PC-3 (cell line): ENCODE measurements around the gene MIDN. TPM values are rescaled to one million over a fixed set of nuclear protein-coding genes. Genes with fewer than 3 reads are reported as not detected.

Experiments
- ATAC-seq: fragments of 200-7000 bp; cut with Tn5 transposase; 2 replicates; pipeline ENCODE4 v1.9.1; 2020; ENCODE audit warnings: mild to moderate bottlenecking, moderate library complexity
- BruUV-seq: library from RNA; stranded (reverse); fragments of 400-500 nt; replicated peaks from 2 replicates; lab custom pipeline; 2021; lab: Mats Ljungman, UMichigan
- CTCF ChIA-PET: fragments of 300-600 bp; sonication (Branson Sonifier 250); formaldehyde crosslinking; loops from one replicate; lab custom pipeline; 2022; ENCODE audit warnings: antibody characterized with exemption; lab: Charles Lee
- POLR2A ChIA-PET: fragments of 300-600 bp; sonication (Branson Sonifier 250); formaldehyde crosslinking; loops from one replicate; lab custom pipeline; 2022; ENCODE audit warnings: antibody characterized with exemption; ENCODE audit not compliant: unreplicated experiment; lab: Charles Lee
- DNase-seq: peaks from one replicate; pipeline ENCODE4 v3.0.0-alpha.2; 2015
- H2AFZ ChIP-seq: fragments of 300-600 bp; sonication (generic); 2 replicates; pipeline ENCODE4 v1.6.0; 2016; ENCODE audit warnings: antibody characterized with exemption, low read length
- H3F3A ChIP-seq: fragments of 300-600 bp; sonication (generic); one replicate; pipeline ENCODE4 v1.6.0; 2017; ENCODE audit warnings: antibody characterized with exemption, low read length, control low read depth, mild to moderate bottlenecking; ENCODE audit not compliant: unreplicated experiment
- H3K27ac ChIP-seq: fragments of 300-600 bp; sonication (generic); 2 replicates; pipeline ENCODE4 v1.5.1; 2016; ENCODE audit warnings: mild to moderate bottlenecking, low read length
- H3K27me3 ChIP-seq: fragments of 300-600 bp; sonication (generic); 2 replicates; pipeline ENCODE4 v1.6.1; 2016; ENCODE audit warnings: low read length, mixed read lengths
- H3K36me3 ChIP-seq: fragments of 300-600 bp; sonication (generic); 2 replicates; pipeline ENCODE4 v1.6.1; 2016; ENCODE audit warnings: low read depth, mixed run types, low read length, mixed read lengths
- H3K4me1 ChIP-seq: fragments of 300-600 bp; sonication (generic); 2 replicates; pipeline ENCODE4 v1.5.1; 2016; ENCODE audit warnings: low read length; ENCODE audit not compliant: insufficient read depth
- H3K4me2 ChIP-seq: fragments of 300-600 bp; sonication (generic); 2 replicates; pipeline ENCODE4 v1.6.0; 2016; ENCODE audit warnings: low read length
- H3K4me3 ChIP-seq: fragments of 300-600 bp; sonication (generic); 2 replicates; pipeline ENCODE4 v1.5.1; 2016; ENCODE audit warnings: mild to moderate bottlenecking, low read length, mixed read lengths
- H3K79me2 ChIP-seq: fragments of 300-600 bp; sonication (generic); 2 replicates; pipeline ENCODE4 v1.6.1; 2017; ENCODE audit warnings: low read length, mixed read lengths
- H3K9ac ChIP-seq: fragments of 300-600 bp; sonication (generic); 2 replicates; pipeline ENCODE4 v1.6.0; 2016; ENCODE audit warnings: mild to moderate bottlenecking, low read length
- H3K9me2 ChIP-seq: fragments of 300-600 bp; sonication (generic); replicated peaks from 2 replicates; pipeline ENCODE4 v1.6.1; 2016; ENCODE audit warnings: mixed run types, low read length, mixed read lengths
- H3K9me3 ChIP-seq: fragments of 300-600 bp; sonication (generic); 2 replicates; pipeline ENCODE4 v1.6.1; 2016; ENCODE audit warnings: low read length, mixed read lengths
- H4K20me1 ChIP-seq: fragments of 300-600 bp; sonication (generic); 2 replicates; pipeline ENCODE4 v1.6.1; 2016; ENCODE audit warnings: low read length, mixed read lengths
- EZH2 ChIP-seq: fragments of 300-600 bp; sonication (generic); IDR thresholded peaks from one replicate; pipeline ENCODE4 v1.6.1; 2017; ENCODE audit warnings: antibody characterized with exemption, mild to moderate bottlenecking, low read length; ENCODE audit not compliant: unreplicated experiment
- EZH2phosphoT487 ChIP-seq: fragments of 300-600 bp; sonication (generic); IDR thresholded peaks from 2 replicates; pipeline ENCODE4 v1.6.1; 2018; ENCODE audit warnings: mild to moderate bottlenecking, antibody characterized with exemption, low read length, borderline replicate concordance
- intact Hi-C: fragments of 100-400 bp; cut with micrococcal nuclease; formaldehyde crosslinking; loops from 2 replicates; pipeline ENCODE4 v1.9.0; 2023
- total RNA-seq: library from RNA; depleted of rRNA; stranded (reverse); fragments of >200 nt; gene quantifications from 2 replicates; pipeline ENCODE4 v1.2.3, GENCODE V29; 2014
- TF ChIP-seq, protein P1 (sequence below): fragments of 300-600 bp; sonication (generic); conservative IDR thresholded peaks from 2 replicates; pipeline ENCODE4 v1.5.1; 2017; ENCODE audit warnings: antibody characterized with exemption, low read depth, mild to moderate bottlenecking, low read length

MIDN gene
- total RNA-seq, 1 experiment from 2014 or later: 17.3 TPM

DNA sequence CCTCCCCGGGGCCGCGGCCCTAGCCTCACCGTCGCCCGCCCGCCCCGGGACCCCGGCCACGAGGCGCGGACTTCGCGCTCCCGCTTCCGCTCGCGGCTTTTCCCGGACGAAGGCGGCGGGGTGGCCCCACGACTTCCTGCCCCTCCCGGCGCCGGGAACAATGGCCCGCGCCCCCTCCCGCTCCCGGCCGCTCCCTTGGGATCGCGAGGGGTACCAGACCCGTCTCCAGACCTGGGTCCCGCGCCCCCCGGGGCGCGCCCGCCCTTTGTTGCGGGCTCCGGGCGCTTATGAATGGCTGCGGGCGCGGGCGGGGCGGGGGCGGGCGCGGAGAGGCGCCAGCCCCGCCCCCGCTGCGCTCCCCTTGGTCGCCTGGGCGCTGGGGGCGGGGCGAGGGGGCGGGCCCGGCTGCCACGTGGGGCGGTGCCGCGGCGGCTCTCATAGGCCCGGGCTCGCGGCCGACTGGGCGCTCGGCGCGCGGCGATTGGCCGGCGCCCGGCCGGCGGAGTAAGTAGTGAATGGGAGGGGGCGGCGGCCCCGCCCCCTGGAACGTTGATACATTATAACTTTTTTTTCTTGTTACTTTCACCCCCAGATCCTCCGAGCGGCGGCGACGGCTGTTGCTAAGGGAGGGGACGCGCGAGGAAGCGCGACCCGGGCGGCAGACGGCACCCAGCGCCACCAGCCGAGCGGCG is 1.1 kb downstream of the MIDN start:
- H3K9me3 ChIP-seq: no peaks in the 10 kb centered on the region
- TF ChIP-seq, protein P1, sequence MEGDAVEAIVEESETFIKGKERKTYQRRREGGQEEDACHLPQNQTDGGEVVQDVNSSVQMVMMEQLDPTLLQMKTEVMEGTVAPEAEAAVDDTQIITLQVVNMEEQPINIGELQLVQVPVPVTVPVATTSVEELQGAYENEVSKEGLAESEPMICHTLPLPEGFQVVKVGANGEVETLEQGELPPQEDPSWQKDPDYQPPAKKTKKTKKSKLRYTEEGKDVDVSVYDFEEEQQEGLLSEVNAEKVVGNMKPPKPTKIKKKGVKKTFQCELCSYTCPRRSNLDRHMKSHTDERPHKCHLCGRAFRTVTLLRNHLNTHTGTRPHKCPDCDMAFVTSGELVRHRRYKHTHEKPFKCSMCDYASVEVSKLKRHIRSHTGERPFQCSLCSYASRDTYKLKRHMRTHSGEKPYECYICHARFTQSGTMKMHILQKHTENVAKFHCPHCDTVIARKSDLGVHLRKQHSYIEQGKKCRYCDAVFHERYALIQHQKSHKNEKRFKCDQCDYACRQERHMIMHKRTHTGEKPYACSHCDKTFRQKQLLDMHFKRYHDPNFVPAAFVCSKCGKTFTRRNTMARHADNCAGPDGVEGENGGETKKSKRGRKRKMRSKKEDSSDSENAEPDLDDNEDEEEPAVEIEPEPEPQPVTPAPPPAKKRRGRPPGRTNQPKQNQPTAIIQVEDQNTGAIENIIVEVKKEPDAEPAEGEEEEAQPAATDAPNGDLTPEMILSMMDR: no peak
- TF ChIP-seq EZH2 (no peak), EZH2phosphoT487 (no peak)
- ChIA-PET POLR2A (no interaction called here), CTCF (no interaction called here)
- H3K4me2 ChIP-seq: peak overlapping the region; percentile 79
- intact Hi-C loops: no loop called here
- H2AFZ ChIP-seq: no peak overlapping the region
- peak overlapping the region; percentile 86 for H3K9ac ChIP-seq
- no peaks in the 10 kb centered on the region for H3K27me3 ChIP-seq
- DNase-seq (peak; percentile 88), ATAC-seq (peak; percentile 14)
- H3K9me2 ChIP-seq: no peaks in the 10 kb centered on the region
- peaks cover 49% of the 10 kb centered on the region for H3K79me2 ChIP-seq
- no peaks in the 10 kb centered on the region for H3F3A ChIP-seq
- H3K27ac ChIP-seq: peak overlapping the region; percentile 88
- peaks cover 5% of the 10 kb centered on the region for H4K20me1 ChIP-seq
- H3K4me1 ChIP-seq: peaks cover 33% of the 10 kb centered on the region
- no TSS peak for BruUV-seq
- H3K36me3 ChIP-seq: peaks cover 20% of the 10 kb centered on the region
- peak overlapping the region; percentile 86 for H3K4me3 ChIP-seq

DNA sequence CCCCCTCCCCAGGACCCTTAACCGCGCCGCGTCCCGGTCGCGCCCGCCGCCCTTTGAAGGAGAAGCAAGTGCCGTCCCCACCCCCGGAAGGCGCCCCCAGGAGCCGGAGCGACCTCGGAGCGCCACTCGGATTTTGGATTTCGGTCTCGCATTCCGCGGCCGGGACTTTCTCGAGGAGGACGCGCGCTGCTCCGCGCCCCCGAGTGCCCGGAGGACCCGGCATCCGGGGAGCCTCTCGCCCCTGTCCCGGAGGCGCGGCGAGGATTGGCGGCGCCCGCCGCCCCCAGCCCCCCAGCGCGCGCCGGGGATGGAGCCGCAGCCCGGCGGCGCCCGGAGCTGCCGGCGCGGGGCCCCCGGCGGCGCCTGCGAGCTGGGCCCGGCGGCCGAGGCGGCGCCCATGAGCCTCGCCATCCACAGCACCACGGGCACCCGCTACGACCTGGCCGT is 1.6 kb downstream of the MIDN start:
- peak overlapping the region; percentile 32; the same call in 1 of the 2 replicates for H3K27ac ChIP-seq
- H3K9ac ChIP-seq: peak overlapping the region; percentile 86
- H2AFZ ChIP-seq: no peak overlapping the region
- BruUV-seq: no TSS peak
- H3K79me2 ChIP-seq: peaks cover 49% of the 10 kb centered on the region
- H3K4me3 ChIP-seq: peak overlapping the region; percentile 86
- H3K4me1 ChIP-seq: peaks cover 27% of the 10 kb centered on the region
- TF ChIP-seq, protein P1: no peak
- TF ChIP-seq EZH2: no peak
- TF ChIP-seq EZH2phosphoT487: no peak
- intact Hi-C loops: no loop called here
- no peaks in the 10 kb centered on the region for H3F3A ChIP-seq
- DNase-seq: no peak
- H3K36me3 ChIP-seq: peaks cover 26% of the 10 kb centered on the region
- peaks cover 8% of the 10 kb centered on the region for H4K20me1 ChIP-seq
- no peaks in the 10 kb centered on the region for H3K9me3 ChIP-seq
- CTCF ChIA-PET: no interaction called here
- H3K4me2 ChIP-seq: peak overlapping the region; percentile 79
- no peaks in the 10 kb centered on the region for H3K27me3 ChIP-seq
- H3K9me2 ChIP-seq: no peaks in the 10 kb centered on the region
- ATAC-seq: no peak
- POLR2A ChIA-PET: no interaction called here

DNA sequence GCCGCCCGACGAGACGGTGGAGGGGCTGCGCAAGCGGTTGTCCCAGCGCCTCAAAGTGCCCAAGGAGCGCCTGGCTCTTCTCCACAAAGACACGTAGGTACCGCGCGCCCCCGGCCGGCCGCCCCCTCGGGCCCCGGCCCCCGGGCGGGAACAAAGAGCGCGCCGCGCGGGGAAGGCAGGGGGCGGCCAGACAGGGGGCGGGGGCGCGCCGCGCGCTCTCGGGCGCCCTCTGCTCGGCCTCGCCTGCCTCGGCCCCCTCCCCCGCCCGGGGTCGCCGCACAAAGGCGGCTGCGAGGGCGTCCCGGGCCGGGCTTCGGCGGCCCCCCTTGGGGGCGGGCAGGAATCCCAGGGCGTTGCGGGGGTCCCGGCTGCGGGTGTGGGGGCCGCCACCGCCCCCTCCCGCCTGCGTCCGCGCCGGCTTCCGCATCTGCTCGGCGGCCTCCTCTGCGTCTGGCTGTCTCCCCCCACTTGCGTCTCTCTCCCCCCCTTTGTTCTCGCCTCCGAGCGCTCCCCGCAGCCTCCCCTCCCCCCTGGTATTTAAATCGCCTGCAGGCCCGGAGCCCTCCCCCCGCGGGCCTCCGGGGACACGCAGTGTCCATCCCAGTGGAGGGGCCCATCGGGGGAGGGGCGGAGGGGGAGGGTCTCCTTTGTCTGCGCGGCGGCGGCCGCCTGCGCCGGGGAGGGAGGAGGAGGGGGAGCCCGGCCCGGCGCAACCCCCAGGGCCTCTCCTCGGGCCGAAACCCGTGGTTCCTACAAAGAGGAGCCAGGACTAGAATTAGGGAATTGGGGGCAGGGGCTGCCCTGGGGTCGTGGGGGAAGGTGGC is 2.3 kb downstream of the MIDN start:
- Histone ChIP-seq H3K27ac (peak overlapping the region; percentile 94), H3K4me3 (peak overlapping the region; percentile 86), H3K4me2 (peak overlapping the region; percentile 97), H3F3A (no peaks in the 10 kb centered on the region), H3K79me2 (peaks cover 53% of the 10 kb centered on the region), H3K36me3 (peaks cover 33% of the 10 kb centered on the region), H4K20me1 (peaks cover 8% of the 10 kb centered on the region), H3K9me2 (no peaks in the 10 kb centered on the region), H3K4me1 (peaks cover 23% of the 10 kb centered on the region), H3K27me3 (no peaks in the 10 kb centered on the region), H3K9me3 (no peaks in the 10 kb centered on the region), H2AFZ (no peak overlapping the region), H3K9ac (peak overlapping the region; percentile 86)
- ATAC-seq (no peak), DNase-seq (no peak)
- TF ChIP-seq EZH2phosphoT487 (no peak), EZH2 (no peak)
- TF ChIP-seq, protein P1: no peak
- intact Hi-C loops: no loop called here
- ChIA-PET CTCF (no interaction called here), POLR2A (no interaction called here)
- BruUV-seq: no TSS peak
